HG02973 (cell line): ENCODE measurements around the gene VASN.

Experiments
- ATAC-seq: cut with Tn5 transposase; IDR thresholded peaks from one replicate; pipeline ENCODE4 v1.9.1; 2021; ENCODE audit warnings: moderate library complexity; ENCODE audit not compliant: unreplicated experiment

VASN gene

GRCh38 chr16:4401094-4401501, 29.4 kb downstream of the VASN start:
- no peak for ATAC-seq

GRCh38 chr16:4401510-4401909, 29.9 kb downstream of the VASN start:
- no peak for ATAC-seq

DNA sequence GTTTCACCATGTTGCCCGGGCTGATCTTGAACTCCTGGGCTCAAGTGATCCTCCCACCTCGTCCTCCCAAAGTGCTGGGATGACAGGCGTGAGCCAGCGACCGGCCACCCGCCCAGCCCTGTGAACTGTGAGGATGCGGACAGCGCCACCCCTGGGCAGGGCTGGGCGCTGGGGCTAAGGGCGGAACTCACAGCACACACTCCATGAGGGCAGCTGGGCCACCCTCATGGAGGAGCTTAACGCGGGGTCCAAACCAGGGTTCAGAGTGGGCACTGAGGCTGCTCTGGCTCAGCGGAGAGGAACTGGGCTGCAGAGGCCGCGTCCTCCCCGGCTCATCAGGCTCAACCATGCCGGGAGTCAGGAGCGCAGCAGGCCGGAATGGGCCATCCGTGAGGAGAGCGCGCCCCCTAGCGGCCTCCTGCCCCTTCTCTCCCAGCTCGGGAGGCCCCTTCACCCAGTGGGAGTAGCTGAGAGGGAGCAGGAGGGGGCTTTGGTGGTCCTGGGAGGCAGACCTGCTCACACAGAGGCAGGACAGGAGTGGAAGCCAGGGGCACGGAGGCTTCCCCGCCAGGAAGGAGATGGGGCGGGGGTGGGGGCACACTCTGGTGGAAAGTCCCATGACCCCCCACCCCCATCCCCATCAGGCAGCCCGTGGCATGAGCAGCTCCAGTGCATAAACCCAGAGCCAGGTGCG, 30.9 kb downstream of the VASN start:
- ATAC-seq: no peak

- no peak for ATAC-seq
Measured at GRCh38 chr16:4403133-4403949, 31.7 kb downstream of the VASN start.

GRCh38 chr16:4404247-4404966, 32.8 kb downstream of the VASN start:
- ATAC-seq: no peak

- ATAC-seq: no peak
Measured at GRCh38 chr16:4404967-4405696, 33.5 kb downstream of the VASN start.

DNA sequence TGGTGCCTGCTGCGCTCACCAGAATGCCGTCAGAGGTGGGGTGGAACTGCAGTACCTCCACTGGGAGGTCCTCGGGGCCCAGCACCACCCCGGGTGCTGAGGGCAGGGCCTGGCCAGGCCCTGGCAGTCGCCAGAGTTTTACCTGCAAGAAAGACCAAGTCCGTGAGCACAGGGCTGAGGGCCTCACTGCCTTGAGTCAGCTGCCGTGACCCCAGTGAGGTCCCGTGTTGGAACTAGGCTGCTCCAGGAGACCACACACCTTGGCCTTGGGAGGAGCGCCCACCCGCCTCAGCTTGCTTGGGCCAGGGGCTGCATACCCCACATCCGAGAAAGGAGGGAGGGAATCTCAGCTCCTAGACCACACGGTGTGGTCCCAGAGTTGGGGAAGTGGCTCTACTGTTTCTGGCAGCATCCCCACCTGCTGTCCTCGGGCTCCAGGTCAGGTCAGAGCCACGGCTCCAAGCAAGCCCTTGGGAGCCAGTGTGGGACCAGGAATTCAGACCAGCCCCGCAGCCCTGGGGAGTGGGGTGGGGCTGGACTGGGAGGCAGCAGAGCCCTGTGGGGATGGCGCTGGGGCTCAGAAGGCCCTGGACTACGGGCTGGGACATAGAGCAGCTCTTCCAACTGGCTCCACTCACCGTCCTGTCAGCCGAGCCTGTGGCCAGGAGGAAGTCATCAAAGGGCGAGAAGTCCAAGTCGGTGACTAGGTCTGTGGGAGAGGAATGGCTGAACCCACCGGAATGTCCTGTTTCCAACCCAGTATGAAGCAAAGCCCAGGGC, 36.1 kb downstream of the VASN start:
- no peak for ATAC-seq

DNA sequence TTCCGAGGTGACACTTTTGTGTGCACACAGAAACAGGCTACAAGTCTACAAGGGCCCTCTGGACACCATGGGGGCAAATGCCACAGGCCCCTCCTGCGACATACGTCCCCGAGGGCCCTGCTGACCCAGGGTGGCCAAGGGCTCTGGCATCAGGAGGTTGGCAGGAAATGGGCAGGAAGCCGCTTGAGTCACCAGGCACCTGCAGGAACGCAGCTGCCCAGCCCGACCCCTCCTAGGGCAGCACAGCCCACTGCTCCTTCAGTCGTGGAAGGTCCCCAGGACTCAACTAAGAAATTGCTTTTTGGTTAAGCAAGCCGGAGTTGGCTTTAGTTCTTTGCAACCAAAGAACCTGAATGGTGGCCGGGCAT, 36.7 kb downstream of the VASN start:
- no peak for ATAC-seq

- no peak for ATAC-seq
Measured at GRCh38 chr16:4409081-4409932, 37.7 kb downstream of the VASN start.

GRCh38 chr16:4410335-4411075, 38.9 kb downstream of the VASN start:
- no peak for ATAC-seq

DNA sequence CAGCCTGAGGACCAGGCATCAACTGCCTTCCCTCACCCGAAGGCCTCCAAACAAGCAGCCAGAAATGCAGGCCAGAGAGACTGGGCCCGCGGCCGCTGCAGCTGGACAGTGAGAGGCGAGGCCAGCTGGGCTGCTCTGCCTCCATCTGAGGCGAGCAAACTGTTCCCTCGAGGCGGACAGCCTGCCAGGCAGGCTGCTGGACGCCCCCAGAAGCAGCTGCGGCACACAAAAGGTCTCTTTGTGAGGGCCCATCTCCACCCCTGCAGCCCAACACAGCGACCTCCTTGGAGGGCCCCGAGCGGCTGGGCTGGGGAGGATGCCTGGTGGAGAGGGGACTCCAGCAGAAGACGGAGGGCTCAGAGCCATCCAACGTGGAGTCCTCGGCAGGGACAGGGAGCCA, 40.0 kb downstream of the VASN start:
- no peak for ATAC-seq

DNA sequence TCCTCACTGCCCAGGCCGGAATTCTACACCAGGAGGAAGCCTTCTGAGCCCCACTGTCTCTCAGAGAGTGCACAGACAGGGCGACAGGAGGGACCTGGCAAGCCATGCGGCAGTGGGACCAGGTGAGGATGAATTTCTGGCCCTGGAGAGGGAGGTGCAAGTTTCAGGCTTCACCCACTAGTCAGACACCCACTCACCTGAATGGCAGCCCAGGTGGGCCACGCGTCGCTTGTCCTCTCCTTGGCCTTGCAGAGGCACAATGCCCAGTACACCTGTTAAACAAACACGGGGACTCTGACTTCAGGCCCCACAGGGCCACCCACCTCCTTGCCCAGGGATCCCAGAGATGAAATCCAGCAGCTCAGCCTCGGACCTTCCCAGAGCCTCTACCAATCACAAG, 40.5 kb downstream of the VASN start:
- ATAC-seq: no peak

GRCh38 chr16:4412854-4413253, 41.2 kb downstream of the VASN start:
- ATAC-seq: no peak

DNA sequence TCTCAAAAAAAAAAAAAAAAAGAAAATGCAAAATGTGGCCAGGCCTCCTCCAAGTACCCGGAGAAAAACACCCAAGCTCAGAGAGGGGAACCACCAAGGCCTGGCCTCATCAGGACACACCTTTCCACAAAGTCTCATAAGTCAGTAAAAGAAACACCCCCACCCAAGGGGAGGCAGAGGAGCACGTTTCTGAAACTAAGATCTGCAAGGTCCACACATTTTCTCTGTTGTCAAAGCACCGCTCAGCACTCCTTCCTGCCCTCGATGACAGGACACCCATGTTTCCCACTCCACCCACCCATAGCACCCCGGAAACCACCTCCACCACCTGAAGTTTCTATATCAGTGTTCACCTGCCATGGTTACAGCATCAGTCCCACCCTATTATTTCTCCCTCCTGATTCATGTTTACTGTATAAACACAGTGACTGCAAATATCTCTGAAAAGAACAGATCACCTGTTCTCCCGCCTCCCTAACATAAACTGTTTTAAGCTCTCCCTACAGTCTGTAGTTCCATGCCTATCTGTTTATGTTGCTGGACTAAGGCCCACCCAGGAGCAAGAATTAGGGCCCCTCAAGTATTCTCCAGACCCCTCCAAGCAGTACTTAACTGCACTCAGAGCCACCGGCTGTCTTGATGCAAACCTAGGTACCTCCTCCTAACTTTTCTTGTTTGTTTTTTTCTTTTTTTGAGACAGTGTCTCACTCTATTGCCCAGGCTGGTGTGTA, 42.7 kb downstream of the VASN start:
- ATAC-seq: peak; percentile 59

GRCh38 chr16:4415538-4416199, 44.0 kb downstream of the VASN start:
- ATAC-seq: no peak

GRCh38 chr16:4416200-4417032, 44.8 kb downstream of the VASN start, which contains the start of gene CORO7:
TSS of gene CORO7 (minus strand) at chr16:4416596. CDS start at chr16:4416518, 78 bp downstream.
- peak; percentile 51 for ATAC-seq
